ENCODE data around the gene CWF19L2.
"Not testable (repeated sequence)": the region's sequence is repeated elsewhere in the genome, so short reads cannot be mapped to it uniquely, and the experiment has no call there.

The CWF19L2 gene

GRCh38 chr11:107430525-107430924 lies 27.1 kb downstream of the CWF19L2 start:
- no peak for DNase-seq

- no peak for DNase-seq
These were observed 29.9 kb downstream of the CWF19L2 start for GRCh38 chr11:107427569-107428180.

- no peak for DNase-seq
These were observed 44.3 kb downstream of the CWF19L2 start for GRCh38 chr11:107413352-107413751.

- DNase-seq, result no peak
These were observed 48.8 kb downstream of the CWF19L2 start for GRCh38 chr11:107408762-107409211.

- DNase-seq, result no peak
These were observed 52.4 kb downstream of the CWF19L2 start for GRCh38 chr11:107405260-107405659.

GRCh38 chr11:107401131-107401530 lies 56.5 kb downstream of the CWF19L2 start:
- DNase-seq, result not testable (repeated sequence)

GRCh38 chr11:107397357-107397756 lies 60.3 kb downstream of the CWF19L2 start:
- no peak for DNase-seq

GRCh38 chr11:107392611-107393010 lies 65.0 kb downstream of the CWF19L2 start:
- no peak for DNase-seq

- DNase-seq, result not testable (repeated sequence)
These were observed 66.9 kb downstream of the CWF19L2 start for GRCh38 chr11:107390701-107391100.

GRCh38 chr11:107387666-107388065 lies 70.0 kb downstream of the CWF19L2 start:
- DNase-seq, result no peak

GRCh38 chr11:107385361-107385981 lies 72.2 kb downstream of the CWF19L2 start:
- DNase-seq, result no peak

GRCh38 chr11:107384144-107384852 lies 73.3 kb downstream of the CWF19L2 start:
- no peak for DNase-seq

GRCh38 chr11:107372439-107372838 lies 85.2 kb downstream of the CWF19L2 start:
- DNase-seq, result no peak

- no peak for DNase-seq
These were observed 87.2 kb downstream of the CWF19L2 start for GRCh38 chr11:107370390-107370789.

GRCh38 chr11:107359701-107360100 lies 97.9 kb downstream of the CWF19L2 start:
- DNase-seq, result no peak

GRCh38 chr11:107357877-107358276 lies 99.7 kb downstream of the CWF19L2 start:
- no peak for DNase-seq

- DNase-seq, result no peak
These were observed 102.8 kb downstream of the CWF19L2 start for GRCh38 chr11:107354780-107355179.

- DNase-seq, result no peak
These were observed 119.7 kb downstream of the CWF19L2 start for GRCh38 chr11:107337917-107338316.

GRCh38 chr11:107331728-107332127 lies 125.9 kb downstream of the CWF19L2 start:
- DNase-seq, result no peak

- no peak for DNase-seq
These were observed 128.5 kb downstream of the CWF19L2 start for GRCh38 chr11:107329164-107329563.

GRCh38 chr11:107316426-107316825 lies 141.2 kb downstream of the CWF19L2 start:
- no peak for DNase-seq

GRCh38 chr11:107307991-107308390 lies 149.6 kb downstream of the CWF19L2 start:
- DNase-seq, result no peak

GRCh38 chr11:107301878-107302277 lies 155.7 kb downstream of the CWF19L2 start:
- no peak for DNase-seq

GRCh38 chr11:107293677-107294344 lies 163.8 kb downstream of the CWF19L2 start:
- DNase-seq, result no peak

Measured in activated CD4-positive, alpha-beta T cell treated with anti-CD3 and anti-CD28 coated beads, Interleukin-2, amount 50 U/mL, for 4 hours (primary cell).